Measurements from ENCODE around the gene CBX2.
A peak's percentile ranks its signal among the peaks of the same experiment; 100 is the strongest.

Gene CBX2

DNA sequence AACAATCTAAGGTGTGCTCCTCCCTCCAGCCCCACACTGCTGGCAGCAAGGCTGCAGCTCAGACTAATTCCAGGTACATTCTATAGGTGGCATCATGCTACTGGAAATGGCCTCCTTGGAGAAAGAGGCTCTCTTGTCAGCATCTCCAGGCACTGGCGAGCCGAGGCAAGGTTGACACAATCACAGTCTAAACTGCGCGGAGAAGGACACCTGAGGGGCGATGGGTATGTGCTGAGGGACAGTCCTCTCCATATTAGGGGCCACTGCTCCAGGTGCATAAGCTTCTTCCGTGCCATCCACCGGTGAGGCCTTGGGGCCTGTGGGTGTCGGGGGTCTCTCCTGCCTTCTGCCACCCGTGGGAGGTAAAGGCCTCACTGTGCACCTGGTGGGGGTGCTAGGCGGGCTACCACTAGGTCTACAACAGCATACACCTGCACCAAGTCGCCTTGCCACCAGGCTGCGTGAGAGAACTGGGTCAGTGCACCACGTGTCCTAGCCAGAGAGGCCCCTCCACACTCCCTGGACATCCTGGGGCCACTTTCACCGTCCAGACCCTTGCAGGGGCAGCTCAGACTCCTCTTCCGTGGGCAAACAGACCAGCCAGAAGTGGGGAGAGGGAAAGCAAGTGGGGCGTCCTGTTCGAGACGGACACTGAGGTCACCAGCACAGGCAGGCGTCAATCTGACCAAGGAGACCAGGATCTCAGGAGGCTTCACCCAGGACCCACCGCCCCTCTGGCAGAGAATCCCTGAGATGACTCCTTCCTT, 31.0 kb downstream of the CBX2 start:
- TF ChIP-seq SIN3A (IDR thresholded peaks at IDR 0.05; ENCODE audit: borderline replicate concordance, insufficient read depth, low read length) = no peak
- no peak for TF ChIP-seq TAF1 (IDR thresholded peaks at IDR 0.05; ENCODE audit: borderline replicate concordance, insufficient read depth, low read length)
- no peak for TF ChIP-seq FOXP2 (optimal IDR thresholded peaks at IDR 0.05; ENCODE audit: borderline replicate concordance, extremely low read depth, extremely low read length, insufficient read depth)
- TF ChIP-seq POLR2AphosphoS5 (IDR thresholded peaks at IDR 0.05; ENCODE audit: low read depth, low read length) = no peak
- TF ChIP-seq, protein P1, sequence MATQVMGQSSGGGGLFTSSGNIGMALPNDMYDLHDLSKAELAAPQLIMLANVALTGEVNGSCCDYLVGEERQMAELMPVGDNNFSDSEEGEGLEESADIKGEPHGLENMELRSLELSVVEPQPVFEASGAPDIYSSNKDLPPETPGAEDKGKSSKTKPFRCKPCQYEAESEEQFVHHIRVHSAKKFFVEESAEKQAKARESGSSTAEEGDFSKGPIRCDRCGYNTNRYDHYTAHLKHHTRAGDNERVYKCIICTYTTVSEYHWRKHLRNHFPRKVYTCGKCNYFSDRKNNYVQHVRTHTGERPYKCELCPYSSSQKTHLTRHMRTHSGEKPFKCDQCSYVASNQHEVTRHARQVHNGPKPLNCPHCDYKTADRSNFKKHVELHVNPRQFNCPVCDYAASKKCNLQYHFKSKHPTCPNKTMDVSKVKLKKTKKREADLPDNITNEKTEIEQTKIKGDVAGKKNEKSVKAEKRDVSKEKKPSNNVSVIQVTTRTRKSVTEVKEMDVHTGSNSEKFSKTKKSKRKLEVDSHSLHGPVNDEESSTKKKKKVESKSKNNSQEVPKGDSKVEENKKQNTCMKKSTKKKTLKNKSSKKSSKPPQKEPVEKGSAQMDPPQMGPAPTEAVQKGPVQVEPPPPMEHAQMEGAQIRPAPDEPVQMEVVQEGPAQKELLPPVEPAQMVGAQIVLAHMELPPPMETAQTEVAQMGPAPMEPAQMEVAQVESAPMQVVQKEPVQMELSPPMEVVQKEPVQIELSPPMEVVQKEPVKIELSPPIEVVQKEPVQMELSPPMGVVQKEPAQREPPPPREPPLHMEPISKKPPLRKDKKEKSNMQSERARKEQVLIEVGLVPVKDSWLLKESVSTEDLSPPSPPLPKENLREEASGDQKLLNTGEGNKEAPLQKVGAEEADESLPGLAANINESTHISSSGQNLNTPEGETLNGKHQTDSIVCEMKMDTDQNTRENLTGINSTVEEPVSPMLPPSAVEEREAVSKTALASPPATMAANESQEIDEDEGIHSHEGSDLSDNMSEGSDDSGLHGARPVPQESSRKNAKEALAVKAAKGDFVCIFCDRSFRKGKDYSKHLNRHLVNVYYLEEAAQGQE (IDR thresholded peaks at IDR 0.05; ENCODE audit: insufficient read depth in 1 of 2, low read depth in 2 of 2, low read length in 2 of 2) = no peak

- TF ChIP-seq SIN3A (IDR thresholded peaks at IDR 0.05; ENCODE audit: borderline replicate concordance, insufficient read depth, low read length) (no peak), TAF1 (IDR thresholded peaks at IDR 0.05; ENCODE audit: borderline replicate concordance, insufficient read depth, low read length) (no peak), POLR2AphosphoS5 (IDR thresholded peaks at IDR 0.05; ENCODE audit: low read depth, low read length) (no peak), FOXP2 (optimal IDR thresholded peaks at IDR 0.05; ENCODE audit: borderline replicate concordance, extremely low read depth, extremely low read length, insufficient read depth) (no peak)
- TF ChIP-seq, protein P1 (IDR thresholded peaks at IDR 0.05; ENCODE audit: insufficient read depth in 1 of 2, low read depth in 2 of 2, low read length in 2 of 2) = no peak
These were observed 31.7 kb downstream of the CBX2 start for GRCh38 chr17:79809530-79810129.

DNA sequence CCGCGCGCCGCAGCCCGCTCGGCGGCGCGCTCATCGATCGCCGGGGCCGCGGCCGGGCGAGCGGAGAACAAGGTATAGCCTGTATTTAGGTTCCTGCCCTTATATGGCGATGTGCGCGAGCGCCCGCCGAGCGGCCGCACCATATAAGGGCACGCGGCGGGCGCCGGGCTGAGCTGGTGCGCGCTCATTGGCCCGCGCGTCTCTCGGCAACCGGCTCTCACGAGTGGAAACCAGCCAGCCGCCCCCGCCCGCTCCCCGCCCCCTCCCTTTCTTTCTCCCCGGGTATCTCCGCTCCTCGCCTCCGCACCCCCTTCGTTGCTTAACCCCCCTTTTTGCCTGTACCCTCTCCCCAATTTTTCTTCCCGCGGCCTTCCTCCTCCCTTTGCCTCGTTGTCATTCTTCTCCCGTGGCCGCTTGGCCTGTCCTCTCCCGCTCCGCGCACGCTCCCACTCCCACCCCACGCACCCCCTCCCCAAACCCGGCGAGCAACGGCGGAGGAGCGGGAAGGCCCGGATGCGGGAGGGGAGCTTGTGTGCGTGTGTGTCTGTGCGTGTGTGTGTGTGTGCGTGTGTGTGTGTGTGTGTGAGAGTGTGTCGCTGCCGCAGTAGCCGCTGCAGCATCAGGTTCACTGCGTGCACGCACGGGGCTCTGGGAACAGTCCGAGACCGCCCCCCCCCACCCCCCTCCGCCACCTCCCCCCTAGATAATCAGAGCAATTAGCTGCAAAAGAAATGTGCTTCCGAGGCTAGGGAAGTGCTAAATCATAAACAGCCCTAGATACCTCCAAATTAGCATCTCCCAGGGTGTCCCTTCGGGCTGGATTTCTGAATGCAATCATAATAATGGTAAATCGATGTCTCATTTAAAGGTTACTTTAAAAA, 32.4 kb downstream of the CBX2 start:
- TF ChIP-seq FOXP2 (optimal IDR thresholded peaks at IDR 0.05; ENCODE audit: borderline replicate concordance, extremely low read depth, extremely low read length, insufficient read depth) = peak; percentile 67
- TF ChIP-seq, protein P1 (IDR thresholded peaks at IDR 0.05; ENCODE audit: insufficient read depth in 1 of 2, low read depth in 2 of 2, low read length in 2 of 2) = no peak

DNA sequence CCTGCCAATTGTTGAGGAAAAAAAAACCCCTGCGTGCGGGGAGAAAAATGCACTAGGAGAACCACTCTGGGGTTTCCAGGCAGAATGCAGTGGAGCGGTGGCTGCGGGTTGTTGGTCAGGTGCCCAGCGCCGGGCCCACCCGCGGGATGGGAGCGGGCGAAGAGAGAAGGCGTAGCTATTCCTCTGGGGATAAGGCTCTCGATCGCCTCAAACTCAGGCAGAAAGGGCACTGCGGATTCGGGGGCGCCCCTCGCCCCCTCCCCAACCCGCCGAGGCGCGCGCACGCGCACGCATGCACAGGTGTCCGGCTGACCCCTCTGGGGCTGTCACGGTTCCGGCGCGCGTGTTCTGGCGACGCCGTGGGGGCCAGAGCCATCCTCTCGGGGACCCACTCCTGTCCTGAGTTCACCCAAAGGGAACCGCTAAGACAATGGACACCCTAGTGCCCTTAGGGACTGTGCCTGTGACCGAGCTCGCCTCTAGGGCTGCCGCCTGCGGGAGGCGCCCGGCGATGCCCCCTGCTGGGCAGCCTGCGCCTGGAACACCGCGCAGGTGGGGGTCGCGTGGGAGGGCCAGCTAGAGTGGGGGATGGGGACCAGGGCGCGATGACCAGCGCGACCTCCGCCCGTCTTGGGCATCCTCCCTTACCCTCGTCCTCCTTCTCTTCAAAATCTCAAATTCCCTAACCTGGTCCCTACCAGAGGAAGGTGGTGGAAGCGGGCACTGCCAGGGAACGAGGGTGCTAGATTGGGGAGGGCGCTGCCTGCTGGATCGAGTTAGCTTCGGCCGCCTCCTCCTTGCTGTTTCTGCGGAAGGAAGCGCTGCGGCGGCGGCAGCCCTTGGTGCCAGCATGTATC, 33.3 kb downstream of the CBX2 start:
- TF ChIP-seq, protein P1 (IDR thresholded peaks at IDR 0.05; ENCODE audit: insufficient read depth in 1 of 2, low read depth in 2 of 2, low read length in 2 of 2) = no peak
- TF ChIP-seq TAF1 (IDR thresholded peaks at IDR 0.05; ENCODE audit: borderline replicate concordance, insufficient read depth, low read length) (no peak), POLR2AphosphoS5 (IDR thresholded peaks at IDR 0.05; ENCODE audit: low read depth, low read length) (no peak), FOXP2 (optimal IDR thresholded peaks at IDR 0.05; ENCODE audit: borderline replicate concordance, extremely low read depth, extremely low read length, insufficient read depth) (no peak), SIN3A (IDR thresholded peaks at IDR 0.05; ENCODE audit: borderline replicate concordance, insufficient read depth, low read length) (no peak)
